ENCODE results near the gene ZNF415.
"Not testable (repeated sequence)": the region's sequence is repeated elsewhere in the genome, so short reads cannot be mapped to it uniquely, and the experiment has no call there.

ZNF415 gene

GRCh38 chr19:53130506-53130905 lies 2.2 kb downstream of the ZNF415 start:
- no peak for TF ChIP-seq POLR2A (IDR thresholded peaks at IDR 0.05; ENCODE audit: low read depth, low read length)
- DNase-seq (ENCODE audit: insufficient read length, low spot score) (no peak), FAIRE-seq (no peak)

GRCh38 chr19:53126733-53127526 lies 5.8 kb downstream of the ZNF415 start:
- FAIRE-seq; DNase-seq (ENCODE audit: insufficient read length, low spot score): not testable (repeated sequence)

- TF ChIP-seq POLR2A (IDR thresholded peaks at IDR 0.05; ENCODE audit: low read depth, low read length) = no peak
- DNase-seq (ENCODE audit: insufficient read length, low spot score) = no peak
- FAIRE-seq = no peak
Measured at GRCh38 chr19:53123400-53123799, 9.3 kb downstream of the ZNF415 start.

GRCh38 chr19:53112286-53112685 lies 20.4 kb downstream of the ZNF415 start:
- DNase-seq (ENCODE audit: insufficient read length, low spot score) = peak; percentile 38
- peak; percentile 64 for FAIRE-seq
- TF ChIP-seq POLR2A (IDR thresholded peaks at IDR 0.05; ENCODE audit: low read depth, low read length) = no peak

GRCh38 chr19:53109527-53109926 lies 23.2 kb downstream of the ZNF415 start:
- no peak for FAIRE-seq
- no peak for DNase-seq (ENCODE audit: insufficient read length, low spot score)
- no peak for TF ChIP-seq POLR2A (IDR thresholded peaks at IDR 0.05; ENCODE audit: low read depth, low read length)

- peak; percentile 97 for TF ChIP-seq POLR2A (IDR thresholded peaks at IDR 0.05; ENCODE audit: low read depth, low read length)
- DNase-seq (ENCODE audit: insufficient read length, low spot score) (peak; percentile 100), FAIRE-seq (no peak)
Measured at GRCh38 chr19:53103234-53104203, 29.2 kb downstream of the ZNF415 start, which contains the start of gene ZNF160. Gene ZNF160 (minus strand): TSS chr19:53103422. CDS start chr19:53086276, 17,146 bp downstream.

GRCh38 chr19:53102756-53103233 lies 29.9 kb downstream of the ZNF415 start:
- TF ChIP-seq POLR2A (IDR thresholded peaks at IDR 0.05; ENCODE audit: low read depth, low read length) = peak; percentile 42
- FAIRE-seq (no peak), DNase-seq (ENCODE audit: insufficient read length, low spot score) (peak; percentile 35)

- DNase-seq (ENCODE audit: insufficient read length, low spot score) = no peak
- no peak for FAIRE-seq
- no peak for TF ChIP-seq POLR2A (IDR thresholded peaks at IDR 0.05; ENCODE audit: low read depth, low read length)
Measured at GRCh38 chr19:53102206-53102755, 30.4 kb downstream of the ZNF415 start.

- no peak for DNase-seq (ENCODE audit: insufficient read length, low spot score)
- TF ChIP-seq POLR2A (IDR thresholded peaks at IDR 0.05; ENCODE audit: low read depth, low read length) = no peak
- no peak for FAIRE-seq
Measured at GRCh38 chr19:53101518-53101917, 31.2 kb downstream of the ZNF415 start.

- not testable (repeated sequence) for DNase-seq (ENCODE audit: insufficient read length, low spot score); FAIRE-seq
Measured at GRCh38 chr19:53098570-53098969, 34.1 kb downstream of the ZNF415 start.

- FAIRE-seq; DNase-seq (ENCODE audit: insufficient read length, low spot score): not testable (repeated sequence)
Measured at GRCh38 chr19:53096982-53097690, 35.6 kb downstream of the ZNF415 start.

- DNase-seq (ENCODE audit: insufficient read length, low spot score); FAIRE-seq: not testable (repeated sequence)
Measured at GRCh38 chr19:53096579-53096978, 36.1 kb downstream of the ZNF415 start.

GRCh38 chr19:53094754-53095575 lies 37.7 kb downstream of the ZNF415 start:
- no peak for DNase-seq (ENCODE audit: insufficient read length, low spot score)
- TF ChIP-seq POLR2A (IDR thresholded peaks at IDR 0.05; ENCODE audit: low read depth, low read length) = no peak
- FAIRE-seq = no peak

Measured in H54 (cell line).